ENCODE results near the gene CDC42EP1.
A peak's percentile ranks its signal among the peaks of the same experiment; 100 is the strongest.
"Not testable (repeated sequence)": the region's sequence is repeated elsewhere in the genome, so short reads cannot be mapped to it uniquely, and the experiment has no call there.

CDC42EP1 gene

DNA sequence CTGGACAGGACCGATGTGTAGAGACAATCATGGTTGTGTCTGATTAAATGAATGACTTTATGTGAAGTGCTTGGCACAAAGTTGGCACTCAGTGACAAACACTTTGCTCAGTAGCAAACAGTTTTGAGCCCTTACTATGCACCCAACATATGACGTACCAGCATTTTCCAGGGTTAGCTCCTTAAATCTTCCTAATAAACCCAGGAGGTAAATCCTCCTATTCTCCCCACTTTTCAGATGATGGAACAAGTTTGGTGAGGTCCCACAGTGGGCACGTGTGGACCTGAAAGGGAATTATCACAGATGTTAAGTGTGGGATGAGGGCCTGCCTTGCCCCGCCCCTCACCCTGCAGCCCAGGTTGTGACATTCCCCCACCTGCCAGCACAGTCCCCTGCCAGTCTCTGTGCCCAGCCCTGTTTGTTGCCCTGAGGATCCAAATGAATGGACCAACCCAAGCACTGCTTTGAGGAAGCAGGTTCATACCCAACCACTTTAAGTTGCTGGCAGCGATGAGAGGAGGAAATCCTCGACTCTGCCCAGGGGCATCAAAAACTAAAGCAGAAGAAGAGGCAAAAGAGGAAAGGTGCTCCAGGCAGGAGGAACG lies 34.4 kb upstream of the CDC42EP1 start:
- no peak overlapping the region for H3K27ac Mint-ChIP-seq
- H3K27me3 Mint-ChIP-seq: peaks cover 15% of the 10 kb centered on the region
- no peak overlapping the region for H3K4me3 Mint-ChIP-seq
- peaks cover 8% of the 10 kb centered on the region for H3K4me1 Mint-ChIP-seq (ENCODE audit: low read depth)
- H3K36me3 Mint-ChIP-seq: no peaks in the 10 kb centered on the region
- no peaks in the 10 kb centered on the region for H3K9me3 Mint-ChIP-seq (ENCODE audit: low read depth)

DNA sequence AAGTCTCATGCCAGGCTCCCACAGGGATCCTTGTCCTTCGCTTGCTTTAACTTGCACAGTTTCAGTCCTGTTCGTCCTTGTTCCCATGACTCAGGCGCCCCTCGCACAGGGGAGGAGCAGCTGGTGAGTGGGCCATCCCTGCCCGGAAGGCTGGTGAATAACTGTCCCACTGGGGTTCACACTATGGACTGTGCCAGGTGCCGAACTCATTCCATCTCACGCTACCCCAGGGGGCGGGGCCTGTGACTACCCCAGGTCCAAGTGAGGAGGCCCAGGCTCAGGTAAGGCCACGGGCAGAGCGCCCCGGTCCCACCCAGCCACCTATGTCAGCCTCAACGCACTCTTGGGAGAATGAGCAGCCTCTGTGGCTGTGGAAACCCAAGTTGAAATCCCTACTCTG lies 33.9 kb upstream of the CDC42EP1 start:
- Mint-ChIP-seq H3K27me3 (peaks cover 10% of the 10 kb centered on the region), H3K4me1 (ENCODE audit: low read depth) (peaks cover 8% of the 10 kb centered on the region), H3K27ac (no peak overlapping the region), H3K36me3 (no peaks in the 10 kb centered on the region), H3K4me3 (no peak overlapping the region), H3K9me3 (ENCODE audit: low read depth) (no peaks in the 10 kb centered on the region)

DNA sequence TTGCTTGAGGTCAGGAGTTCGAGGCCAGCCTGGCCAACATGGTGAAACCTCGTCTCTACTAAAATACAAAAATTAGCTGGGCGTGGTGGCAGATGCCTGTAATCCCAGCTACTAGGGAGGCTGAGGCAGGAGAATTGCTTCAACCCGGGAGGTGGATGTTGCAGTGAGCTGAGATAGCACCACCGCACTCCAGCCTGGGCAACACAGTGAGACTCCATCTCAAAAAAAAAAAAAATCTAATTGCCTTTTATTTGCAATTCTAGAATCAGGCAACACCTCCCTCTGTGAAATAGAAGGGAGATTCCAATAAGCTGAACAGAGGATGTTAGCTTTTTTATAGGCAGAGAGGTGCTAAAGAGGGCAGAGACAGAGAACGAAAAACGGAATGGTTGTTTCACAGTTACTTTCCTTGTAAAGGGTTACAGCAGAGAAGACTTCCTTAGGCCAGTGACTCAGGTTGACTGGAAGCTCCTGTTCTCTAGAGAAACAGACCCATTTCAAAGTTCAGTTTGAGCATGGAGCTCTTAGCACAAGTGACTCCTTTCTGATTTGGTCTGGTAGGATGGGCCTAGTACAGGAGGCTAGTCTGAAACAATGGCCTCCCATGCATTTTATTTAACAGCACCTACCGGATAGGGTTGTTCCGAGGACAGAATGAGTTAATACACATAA lies 33.1 kb upstream of the CDC42EP1 start:
- H3K27me3 Mint-ChIP-seq; H3K27ac Mint-ChIP-seq; H3K36me3 Mint-ChIP-seq; H3K4me1 Mint-ChIP-seq (ENCODE audit: low read depth); H3K4me3 Mint-ChIP-seq; H3K9me3 Mint-ChIP-seq (ENCODE audit: low read depth): not testable (repeated sequence)

DNA sequence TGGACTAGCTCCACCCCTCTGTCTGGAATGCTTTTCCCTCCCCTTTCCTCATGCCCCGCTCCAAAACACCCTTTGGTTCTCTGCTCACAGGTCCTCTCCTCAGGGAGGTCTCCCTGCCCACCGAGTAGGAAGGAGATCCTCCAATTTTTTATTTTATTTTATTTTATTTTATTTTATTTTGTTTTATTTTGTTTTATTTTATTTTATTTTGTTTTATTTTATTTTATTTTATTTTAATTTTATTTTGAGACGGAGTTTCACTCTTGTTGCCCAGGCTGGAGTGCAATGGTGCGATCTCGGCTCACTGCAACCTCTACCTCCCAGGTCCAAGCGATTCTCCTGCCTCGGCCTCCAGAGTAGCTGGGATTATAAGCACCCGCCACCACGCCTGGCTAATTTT lies 32.3 kb upstream of the CDC42EP1 start:
- not testable (repeated sequence) for H3K4me1 Mint-ChIP-seq (ENCODE audit: low read depth); H3K4me3 Mint-ChIP-seq; H3K27me3 Mint-ChIP-seq; H3K27ac Mint-ChIP-seq; H3K9me3 Mint-ChIP-seq (ENCODE audit: low read depth); H3K36me3 Mint-ChIP-seq

DNA sequence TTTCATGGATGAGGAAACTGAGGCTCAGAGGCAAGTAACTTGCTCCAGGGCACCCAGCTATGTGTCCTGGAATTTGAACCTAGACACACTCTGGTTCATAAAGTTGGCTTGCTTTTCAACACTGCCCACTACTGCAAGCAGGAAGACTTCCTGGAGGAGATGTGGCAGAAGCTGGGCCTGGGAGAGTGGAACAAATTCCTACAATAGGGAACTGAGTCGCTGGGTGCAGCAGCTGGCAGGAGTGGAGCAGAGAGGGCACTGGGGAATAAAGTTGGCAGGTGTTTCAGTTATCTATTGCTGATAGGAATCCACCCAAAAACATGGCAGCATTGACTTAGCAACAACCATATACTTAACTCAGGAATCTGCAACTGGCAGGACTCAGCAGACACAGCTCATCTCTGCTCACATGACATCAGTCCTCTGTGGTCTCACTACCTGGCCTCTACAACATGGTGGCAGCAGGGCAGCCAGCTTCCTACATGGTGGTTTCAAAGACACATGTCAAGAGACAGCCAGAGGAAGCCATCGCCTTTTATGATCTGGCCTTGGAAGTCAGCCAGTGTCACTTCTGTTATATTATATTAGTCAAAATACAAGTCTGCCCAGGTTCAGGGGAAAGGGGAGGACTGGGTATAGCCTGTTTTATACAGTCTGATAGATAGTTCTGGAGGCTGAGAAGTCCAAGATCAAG lies 30.5 kb upstream of the CDC42EP1 start:
- no peak overlapping the region for H3K27ac Mint-ChIP-seq
- peaks cover 2% of the 10 kb centered on the region for H3K27me3 Mint-ChIP-seq
- H3K9me3 Mint-ChIP-seq (ENCODE audit: low read depth): no peaks in the 10 kb centered on the region
- no peak overlapping the region for H3K4me3 Mint-ChIP-seq
- H3K4me1 Mint-ChIP-seq (ENCODE audit: low read depth): peaks cover 19% of the 10 kb centered on the region
- H3K36me3 Mint-ChIP-seq: no peaks in the 10 kb centered on the region

DNA sequence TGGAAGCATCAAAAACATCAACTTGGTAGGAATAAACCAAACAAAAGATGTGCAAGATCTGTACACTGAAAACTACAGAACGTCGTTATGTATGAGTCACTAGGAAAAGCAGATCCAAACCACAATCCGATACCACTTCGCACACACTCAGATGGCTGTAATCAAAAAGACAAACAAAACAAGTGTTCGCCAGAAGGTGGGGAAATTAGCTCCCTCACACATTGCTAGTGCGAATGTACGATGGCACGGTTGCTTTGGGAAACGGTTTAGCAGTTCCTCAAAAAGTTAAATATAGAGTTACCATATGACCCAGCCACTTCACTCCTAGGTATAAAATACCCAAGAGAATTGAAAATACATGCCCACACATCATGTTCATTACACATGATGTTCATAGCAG lies 26.3 kb upstream of the CDC42EP1 start:
- H3K4me3 Mint-ChIP-seq: no peak overlapping the region
- no peaks in the 10 kb centered on the region for H3K9me3 Mint-ChIP-seq (ENCODE audit: low read depth)
- peaks cover 5% of the 10 kb centered on the region for H3K27me3 Mint-ChIP-seq
- H3K27ac Mint-ChIP-seq: no peak overlapping the region
- H3K36me3 Mint-ChIP-seq: no peaks in the 10 kb centered on the region
- H3K4me1 Mint-ChIP-seq (ENCODE audit: low read depth): peaks cover 26% of the 10 kb centered on the region

DNA sequence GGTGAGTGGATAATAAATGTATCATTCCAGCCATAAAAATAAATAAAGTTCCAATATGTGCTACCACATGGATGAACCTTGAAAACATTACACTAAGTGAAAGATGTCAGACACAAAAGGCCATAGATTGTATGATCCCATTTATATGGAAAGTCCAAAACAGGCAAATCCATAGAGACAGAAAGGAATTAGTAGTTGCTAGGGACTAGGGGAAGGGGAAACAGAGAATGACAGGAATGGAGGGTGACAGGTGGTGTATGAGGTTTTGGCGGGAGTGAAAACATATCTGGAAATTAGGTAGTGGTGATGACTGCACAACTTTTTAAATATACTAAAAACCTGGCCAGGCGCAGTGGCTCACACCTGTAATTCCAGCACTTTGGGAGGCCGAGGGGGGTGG lies 25.8 kb upstream of the CDC42EP1 start:
- no peak overlapping the region for H3K27ac Mint-ChIP-seq
- H3K4me3 Mint-ChIP-seq: no peak overlapping the region
- H3K27me3 Mint-ChIP-seq: peaks cover 6% of the 10 kb centered on the region
- peaks cover 28% of the 10 kb centered on the region for H3K4me1 Mint-ChIP-seq (ENCODE audit: low read depth)
- no peaks in the 10 kb centered on the region for H3K9me3 Mint-ChIP-seq (ENCODE audit: low read depth)
- H3K36me3 Mint-ChIP-seq: no peaks in the 10 kb centered on the region

DNA sequence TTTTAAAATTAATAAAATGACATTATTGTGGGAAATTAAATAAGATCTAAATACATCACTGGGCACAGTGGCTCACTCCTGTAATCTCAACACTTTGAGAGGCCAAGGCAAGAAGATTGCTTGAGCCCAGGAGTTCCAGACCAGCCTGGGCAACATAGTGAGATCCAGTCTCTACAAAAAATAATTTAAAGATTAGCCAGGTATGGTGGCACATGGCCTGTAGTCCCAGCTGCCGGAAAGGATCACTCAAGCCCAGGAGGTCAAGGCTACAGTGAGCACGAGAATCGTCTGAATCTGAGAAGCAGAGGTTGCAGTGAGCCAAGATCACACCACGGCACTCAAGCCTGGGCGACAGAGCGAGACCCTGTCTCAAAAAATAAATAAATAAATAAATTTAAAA lies 25.1 kb upstream of the CDC42EP1 start:
- Mint-ChIP-seq H3K4me1 (ENCODE audit: low read depth) (peaks cover 21% of the 10 kb centered on the region), H3K36me3 (no peaks in the 10 kb centered on the region), H3K27me3 (peaks cover 6% of the 10 kb centered on the region), H3K9me3 (ENCODE audit: low read depth) (no peaks in the 10 kb centered on the region), H3K27ac (no peak overlapping the region), H3K4me3 (no peak overlapping the region)

DNA sequence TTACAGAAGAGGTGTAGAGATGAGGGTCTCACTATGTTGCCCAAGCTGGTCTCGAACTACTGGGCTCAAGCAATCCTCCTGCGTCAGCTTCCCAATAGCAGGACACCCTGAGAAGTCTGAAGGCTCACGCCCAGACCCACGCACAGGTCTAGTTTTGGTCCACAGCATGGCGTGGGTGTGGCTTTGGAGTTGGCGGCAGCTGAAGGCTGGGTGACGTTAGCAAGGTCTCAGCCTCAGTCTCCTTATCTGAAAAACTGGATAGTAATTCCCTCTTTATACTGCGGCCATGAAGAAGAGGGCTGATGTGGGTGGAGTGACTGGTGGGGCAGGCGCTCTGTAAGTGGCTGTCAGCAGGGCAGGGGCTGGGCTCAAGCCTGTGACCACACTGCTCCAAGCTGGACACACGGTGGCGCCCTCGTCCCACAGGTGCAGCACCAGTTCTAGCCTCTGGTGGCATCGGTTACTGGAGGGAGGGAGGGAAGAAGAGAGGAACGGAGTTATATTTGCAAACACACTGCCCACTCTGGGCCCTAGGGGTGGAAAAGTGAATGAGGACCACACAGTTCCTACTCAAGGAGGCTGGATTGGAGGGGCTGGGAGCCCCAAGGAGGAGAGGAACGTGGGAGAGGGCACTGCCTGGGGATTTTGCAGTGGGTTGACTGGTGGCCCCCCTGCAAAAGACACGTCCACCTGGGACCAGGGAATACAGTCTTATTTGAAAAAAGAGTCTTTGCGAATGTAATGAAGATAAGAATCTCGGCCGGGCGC lies 21.5 kb upstream of the CDC42EP1 start:
- Mint-ChIP-seq H3K27ac (no peak overlapping the region), H3K4me1 (ENCODE audit: low read depth) (peaks cover 24% of the 10 kb centered on the region), H3K36me3 (no peaks in the 10 kb centered on the region), H3K27me3 (peaks cover 10% of the 10 kb centered on the region), H3K4me3 (peak overlapping the region; percentile 64), H3K9me3 (ENCODE audit: low read depth) (no peaks in the 10 kb centered on the region)

DNA sequence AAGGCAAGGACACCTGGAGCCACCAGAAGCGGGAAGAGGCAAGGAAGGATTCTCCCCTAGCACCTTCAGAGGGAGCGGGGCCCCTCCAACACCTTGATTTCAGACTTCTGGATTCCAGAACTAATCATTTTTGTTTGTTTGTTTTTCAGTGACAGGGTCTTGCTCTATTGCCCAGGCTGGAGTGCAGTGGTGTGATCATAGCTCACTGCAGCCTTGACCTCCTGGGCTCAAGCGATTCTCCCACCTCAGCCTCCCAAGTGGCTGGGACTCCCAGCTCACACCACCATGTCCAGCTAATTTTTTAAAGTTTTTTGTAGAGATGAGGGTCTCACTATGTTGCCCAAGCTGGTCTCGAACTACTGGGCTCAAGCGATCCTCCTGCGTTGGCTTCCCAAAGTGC lies 20.5 kb upstream of the CDC42EP1 start:
- peaks cover 17% of the 10 kb centered on the region for H3K4me1 Mint-ChIP-seq (ENCODE audit: low read depth)
- not testable (repeated sequence) for H3K9me3 Mint-ChIP-seq (ENCODE audit: low read depth); H3K27ac Mint-ChIP-seq; H3K4me3 Mint-ChIP-seq; H3K36me3 Mint-ChIP-seq
- H3K27me3 Mint-ChIP-seq: peaks cover 10% of the 10 kb centered on the region

DNA sequence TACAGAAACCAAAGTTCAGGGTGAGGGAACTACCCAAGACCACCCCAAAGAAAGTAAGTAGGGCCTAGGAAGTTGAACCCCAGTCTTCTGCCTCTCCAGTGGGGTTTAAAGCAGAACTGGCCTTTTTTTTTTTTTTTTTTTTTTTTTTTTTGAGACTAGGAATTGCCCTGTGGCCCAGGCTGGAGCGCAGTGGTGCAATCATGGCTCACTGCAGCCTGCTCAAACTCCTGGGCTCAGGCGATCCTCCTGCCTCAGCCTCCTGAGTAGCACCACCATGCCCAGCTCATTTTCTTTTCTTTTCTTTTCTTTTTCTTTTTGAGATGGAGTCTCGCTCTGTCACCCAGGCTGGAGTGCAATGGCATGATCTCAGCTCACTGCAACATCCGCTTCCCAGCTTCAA lies 17.9 kb upstream of the CDC42EP1 start:
- H3K9me3 Mint-ChIP-seq (ENCODE audit: low read depth); H3K36me3 Mint-ChIP-seq; H3K27ac Mint-ChIP-seq; H3K4me3 Mint-ChIP-seq: not testable (repeated sequence)
- Mint-ChIP-seq H3K4me1 (ENCODE audit: low read depth) (peaks cover 22% of the 10 kb centered on the region), H3K27me3 (peaks cover 10% of the 10 kb centered on the region)

DNA sequence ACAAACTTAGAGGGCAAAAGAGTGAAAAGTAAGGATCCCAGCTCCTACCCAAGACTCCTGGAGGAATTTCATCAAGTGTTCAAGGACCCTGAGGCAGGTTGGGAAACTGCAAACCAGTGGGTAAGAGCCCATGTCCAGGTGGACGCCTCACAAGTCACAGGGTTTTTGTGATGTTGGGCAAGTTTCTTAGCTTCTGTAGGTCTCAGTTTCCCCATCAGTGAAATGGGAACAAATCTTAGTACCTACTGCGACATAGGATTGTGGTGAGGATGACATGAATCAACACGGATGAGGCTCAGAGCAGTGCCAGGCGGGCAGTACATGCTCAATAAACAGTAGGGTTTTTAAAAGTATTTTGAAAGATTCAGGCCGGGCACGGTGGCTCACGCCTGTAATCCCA lies 17.3 kb upstream of the CDC42EP1 start:
- Mint-ChIP-seq H3K4me1 (ENCODE audit: low read depth) (peaks cover 22% of the 10 kb centered on the region), H3K9me3 (ENCODE audit: low read depth) (no peaks in the 10 kb centered on the region), H3K27me3 (peaks cover 10% of the 10 kb centered on the region), H3K4me3 (no peak overlapping the region), H3K36me3 (no peaks in the 10 kb centered on the region), H3K27ac (no peak overlapping the region)

DNA sequence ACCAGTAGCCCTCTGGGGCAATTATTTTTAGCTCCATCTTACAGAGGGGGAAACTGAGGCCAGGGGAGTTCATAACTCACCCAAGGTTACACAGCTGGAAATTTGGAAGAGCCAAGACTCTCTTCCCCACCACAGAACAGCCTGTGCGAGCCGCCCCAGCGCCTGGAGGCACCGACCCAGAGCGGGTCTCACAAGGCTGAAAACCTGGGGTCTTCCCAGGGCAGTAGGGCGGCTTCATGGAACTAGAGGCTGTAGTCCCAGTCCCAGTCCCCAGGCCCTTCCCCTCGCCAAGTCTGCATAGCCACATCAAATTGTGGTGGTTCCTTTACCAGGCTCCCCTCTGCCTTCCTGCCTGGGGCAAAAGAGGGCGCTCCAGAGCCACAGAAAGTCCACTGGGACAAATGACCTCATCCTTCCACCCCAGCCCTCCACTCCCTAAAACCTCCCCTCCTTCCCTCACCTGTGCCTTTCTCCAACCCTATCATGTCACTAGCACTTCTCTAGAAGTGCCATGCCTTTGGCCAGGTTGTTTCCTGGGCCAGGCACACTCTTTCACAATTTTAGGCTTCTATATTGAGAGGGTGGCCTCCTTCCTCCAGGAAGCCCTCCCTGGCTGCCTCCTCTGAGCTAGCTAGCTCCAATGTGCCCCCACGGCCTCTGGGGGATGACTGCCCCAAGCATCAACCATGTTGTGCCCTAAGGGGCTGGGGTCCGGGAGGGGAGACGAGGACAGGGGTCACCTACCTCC lies 15.2 kb upstream of the CDC42EP1 start:
- H3K4me3 Mint-ChIP-seq: no peak overlapping the region
- H3K36me3 Mint-ChIP-seq: no peaks in the 10 kb centered on the region
- H3K27ac Mint-ChIP-seq: no peak overlapping the region
- peaks cover 6% of the 10 kb centered on the region for H3K27me3 Mint-ChIP-seq
- no peaks in the 10 kb centered on the region for H3K9me3 Mint-ChIP-seq (ENCODE audit: low read depth)
- peaks cover 13% of the 10 kb centered on the region for H3K4me1 Mint-ChIP-seq (ENCODE audit: low read depth)

DNA sequence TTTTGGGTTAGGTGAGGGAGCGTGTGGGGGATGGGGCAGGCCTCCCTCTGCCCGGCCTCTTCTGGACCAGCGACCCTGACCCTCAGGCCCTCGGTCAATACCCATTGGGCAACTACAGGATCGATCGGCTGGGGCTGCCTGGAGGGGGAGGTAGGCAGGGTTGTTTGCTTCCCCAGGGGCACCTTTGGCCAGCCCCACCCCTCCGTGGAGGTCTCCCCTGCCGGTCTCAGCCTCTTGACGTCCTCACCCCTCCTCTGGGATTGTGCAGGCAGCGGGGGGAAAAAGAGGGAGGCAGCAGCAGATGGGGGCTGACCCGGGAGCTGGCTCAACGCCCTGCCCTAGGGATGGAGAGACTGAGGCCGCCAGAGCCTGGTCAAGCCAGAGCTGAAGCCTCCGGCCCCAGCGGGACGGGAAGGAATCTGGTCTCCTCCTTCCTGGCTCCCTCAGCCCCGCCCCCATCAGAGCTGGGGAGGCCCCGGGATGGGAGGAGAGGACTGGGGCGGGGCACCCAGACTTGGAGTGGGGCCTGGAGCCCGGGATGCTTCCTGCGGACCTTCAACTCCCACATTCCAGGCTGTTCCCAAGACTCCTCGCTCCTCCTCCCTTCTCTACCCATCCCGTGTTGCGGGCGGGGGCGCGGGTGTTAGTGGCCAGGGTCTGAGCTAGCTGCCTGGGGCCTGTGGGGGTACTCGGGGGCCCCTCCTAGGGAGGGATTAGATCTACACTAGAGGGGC lies 14.4 kb upstream of the CDC42EP1 start:
- H3K27me3 Mint-ChIP-seq: peaks cover 3% of the 10 kb centered on the region

More for the DNA sequence above, 14.4 kb upstream of the CDC42EP1 start:
- Mint-ChIP-seq H3K27ac (no peak overlapping the region), H3K4me3 (no peak overlapping the region), H3K9me3 (ENCODE audit: low read depth) (no peaks in the 10 kb centered on the region), H3K4me1 (ENCODE audit: low read depth) (peaks cover 11% of the 10 kb centered on the region), H3K36me3 (no peaks in the 10 kb centered on the region)
